Gastrocnemius medialis (tissue), 4 donors: ENCODE results near the gene HYAL2. TPM values are rescaled to one million over a fixed set of nuclear protein-coding genes. Genes with fewer than 3 reads are reported as not detected.

ENCODE experiments used
- ATAC-seq, 2 donors: fragments of 150-250 bp; one replicate each; pipeline ENCODE4 v1.9.1; 2016
- DNase-seq, 2 donors: peaks; one replicate each; pipeline ENCODE4 v3.0.0-alpha.2; 2019
- H3K27ac ChIP-seq, 4 donors: fragments of 200-600 bp; sonication (generic); 1 replicate in 1 of 4; 2 replicates in 3 of 4; pipeline ENCODE4 v1.5.1; 2016 to 2018; ENCODE audit warnings: mild to moderate bottlenecking in 2 of 4, moderate library complexity in 1 of 4
- H3K27me3 ChIP-seq, 3 donors: fragments of 200-600 bp; sonication (generic) in 2 of 3; 1 replicate in 1 of 3; 2 replicates in 2 of 3; pipeline versions ENCODE4 v1.5.1 to v1.6.0; 2016 to 2019; ENCODE audit warnings: mild to moderate bottlenecking in 1 of 3, moderate library complexity in 1 of 3
- H3K36me3 ChIP-seq, 2 donors: fragments of 200-600 bp; sonication (generic) in 1 of 2; one replicate each; pipeline ENCODE4 v1.5.1; 2017 to 2018
- H3K4me1 ChIP-seq, 2 donors: fragments of 200-600 bp; sonication (generic) in 1 of 2; one replicate each; pipeline ENCODE4 v1.5.1; 2016 to 2017; ENCODE audit warnings: mild to moderate bottlenecking in 2 of 2
- H3K4me3 ChIP-seq, 4 donors: fragments of 200-600 bp; sonication (generic) in 3 of 4; 1 replicate in 1 of 4; 2 replicates in 3 of 4; pipeline ENCODE4 v1.5.1; 2016 to 2019; ENCODE audit warnings: mild to moderate bottlenecking in 2 of 4
- H3K9me3 ChIP-seq, 3 donors: fragments of 200-600 bp; sonication (generic) in 2 of 3; 1 replicate in 1 of 3; 2 replicates in 2 of 3; pipeline ENCODE4 v1.5.1; 2016 to 2019
- CTCF ChIP-seq, 5 experiments: fragments of 450-650 bp in 3 of 5; fragments of 200-600 bp in 2 of 5; sonication (generic) in 2 of 5; IDR thresholded peaks in 4 of 5; conservative IDR thresholded peaks in 1 of 5; 1 replicate in 4 of 5; 2 replicates in 1 of 5; pipeline ENCODE4 v1.5.1; 2016 to 2019; ENCODE audit warnings: antibody characterized with exemption in 5 of 5, mild to moderate bottlenecking in 3 of 5, moderate library complexity in 3 of 5
- POLR2A ChIP-seq, 2 donors: fragments of 450-650 bp; IDR thresholded peaks; one replicate each; pipeline ENCODE4 v1.6.1; 2017; ENCODE audit warnings: antibody characterized with exemption in 2 of 2, mild to moderate bottlenecking in 2 of 2, moderate library complexity in 2 of 2
- in situ Hi-C, 4 donors: fragments of 200-750 bp; cut with MboI; loops; one replicate each; pipeline versions ENCODE4 v1.15.0 to v1.8.0; 2017; ENCODE audit warnings: low sequenced_read_pairs in 4 of 4
- intact Hi-C: fragments of 100-400 bp; cut with DNase I; formaldehyde crosslinking; loops from one replicate; pipeline ENCODE4 v1.15.1; 2023; ENCODE audit warnings: low total_unique reads
- total RNA-seq, 4 donors: library from RNA; depleted of rRNA; stranded (reverse); fragments of >200 nt; gene quantifications; one replicate each; pipeline versions ENCODE4 v1.1.0 to v1.2.3, GENCODE V29; 2016

HYAL2 gene
- total RNA-seq, 4 donors from 2014 or later, result 47.0 to 69.8 (median 65.4) TPM

- DNase-seq (no peak), ATAC-seq (no peak)
- Histone ChIP-seq H3K4me3 (no peak overlapping the region), H3K4me1 (peaks cover 30 to 54% of the 10 kb centered on the region in 2 donors), H3K9me3 (no peaks in the 10 kb centered on the region), H3K27me3 (no peaks in the 10 kb centered on the region), H3K27ac (no peak overlapping the region), H3K36me3 (no peaks in the 10 kb centered on the region)
- in situ Hi-C loops, result loop anchor here in 2 of 4 donors (5.0 to 10.0 kb wide), 2 partner anchors 44 to 47 kb away; no protein-coding TSS in a partner anchor
- intact Hi-C loops, result no loop called here
- TF ChIP-seq CTCF (IDR thresholded peaks at IDR 0.05 in 4 of 5, conservative IDR thresholded peaks at IDR 0.05 in 1 of 5) (no peak), POLR2A (IDR thresholded peaks at IDR 0.05) (no peak)
Measured at GRCh38 chr3:50271314-50271936, 51.1 kb downstream of the HYAL2 start.

DNA sequence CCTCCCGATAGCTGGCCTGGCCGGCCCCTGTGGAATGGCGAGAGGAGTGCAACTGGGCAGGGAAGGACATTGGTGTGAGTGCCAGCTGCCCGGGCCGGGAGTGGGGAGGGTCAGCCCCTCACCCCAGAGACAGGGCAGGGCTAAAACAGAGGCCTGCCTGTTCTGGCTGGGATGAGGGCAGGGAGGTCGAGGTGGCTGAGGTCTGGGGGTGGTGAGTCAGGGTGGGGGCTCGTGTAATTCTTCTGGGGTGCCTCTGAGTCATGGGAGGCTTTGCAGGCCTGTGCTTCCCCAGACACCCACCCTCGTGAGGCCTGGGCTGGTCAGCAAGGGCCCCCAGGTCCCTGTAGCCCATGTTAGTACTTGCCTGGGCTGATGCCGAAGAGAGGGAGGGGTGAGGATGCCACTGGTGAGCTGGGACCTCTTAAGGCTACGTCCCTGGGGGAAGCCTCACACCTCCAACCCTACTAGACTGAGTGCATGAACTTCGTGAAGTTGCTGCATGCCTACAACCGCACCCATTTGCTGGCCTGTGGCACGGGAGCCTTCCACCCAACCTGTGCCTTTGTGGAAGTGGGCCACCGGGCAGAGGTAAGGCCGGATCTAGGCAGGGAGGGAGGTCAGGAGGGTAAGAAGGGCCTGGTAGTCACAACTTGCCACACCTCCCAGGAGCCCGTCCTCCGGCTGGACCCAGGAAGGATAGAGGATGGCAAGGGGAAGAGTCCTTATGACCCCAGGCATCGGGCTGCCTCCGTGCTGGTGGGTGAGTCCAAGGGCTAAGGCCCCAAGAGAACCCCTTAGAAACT, 51.9 kb downstream of the HYAL2 start:
- no peak overlapping the region for H3K4me3 ChIP-seq
- in situ Hi-C loops, result loop anchor here in 2 of 4 donors (5.0 to 10.0 kb wide), 2 partner anchors 43 to 46 kb away; no protein-coding TSS in a partner anchor

DNA sequence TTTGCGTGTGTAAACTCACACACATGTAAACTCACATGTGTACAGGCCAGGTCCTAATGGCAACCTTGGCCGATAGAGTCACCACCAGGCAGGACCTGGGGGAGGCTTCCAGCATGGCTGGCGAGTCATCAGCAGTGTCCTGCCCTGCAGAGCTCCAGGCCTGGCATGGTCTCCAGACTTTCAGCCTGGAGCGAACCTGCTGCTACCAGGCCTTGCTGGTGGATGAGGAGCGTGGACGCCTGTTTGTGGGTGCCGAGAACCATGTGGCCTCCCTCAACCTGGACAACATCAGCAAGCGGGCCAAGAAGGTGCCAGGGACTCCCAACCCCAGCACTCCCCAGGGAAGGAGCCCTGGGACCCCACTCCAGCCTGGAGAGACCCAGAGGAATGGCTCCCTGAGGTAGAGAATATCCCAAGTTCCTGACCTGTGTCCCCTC, 52.5 kb downstream of the HYAL2 start:
- Histone ChIP-seq H3K9me3 (no peaks in the 10 kb centered on the region), H3K36me3 (no peaks in the 10 kb centered on the region), H3K4me1 (peaks cover 33 to 67% of the 10 kb centered on the region in 2 donors), H3K27me3 (no peaks in the 10 kb centered on the region), H3K27ac (peak overlapping the region in 1 of 4 donors; percentile 27), H3K4me3 (no peak overlapping the region)
- no peak for TF ChIP-seq POLR2A (IDR thresholded peaks at IDR 0.05)
- no peak for TF ChIP-seq CTCF (IDR thresholded peaks at IDR 0.05 in 4 of 5, conservative IDR thresholded peaks at IDR 0.05 in 1 of 5)
- no peak for ATAC-seq
- intact Hi-C loops, result no loop called here
- in situ Hi-C loops, result loop anchor here in 2 of 4 donors (5.0 to 10.0 kb wide), 2 partner anchors 43 to 45 kb away; no protein-coding TSS in a partner anchor
- DNase-seq, result no peak

More for the DNA sequence above, 51.9 kb downstream of the HYAL2 start:
- Histone ChIP-seq H3K27me3 (no peaks in the 10 kb centered on the region), H3K27ac (peak overlapping the region in 1 of 4 donors; percentile 27), H3K36me3 (no peaks in the 10 kb centered on the region), H3K4me1 (peaks cover 33 to 62% of the 10 kb centered on the region in 2 donors), H3K9me3 (no peaks in the 10 kb centered on the region)
- no peak for DNase-seq
- intact Hi-C loops, result no loop called here
- ATAC-seq, result no peak
- no peak for TF ChIP-seq POLR2A (IDR thresholded peaks at IDR 0.05)
- no peak for TF ChIP-seq CTCF (IDR thresholded peaks at IDR 0.05 in 4 of 5, conservative IDR thresholded peaks at IDR 0.05 in 1 of 5)

DNA sequence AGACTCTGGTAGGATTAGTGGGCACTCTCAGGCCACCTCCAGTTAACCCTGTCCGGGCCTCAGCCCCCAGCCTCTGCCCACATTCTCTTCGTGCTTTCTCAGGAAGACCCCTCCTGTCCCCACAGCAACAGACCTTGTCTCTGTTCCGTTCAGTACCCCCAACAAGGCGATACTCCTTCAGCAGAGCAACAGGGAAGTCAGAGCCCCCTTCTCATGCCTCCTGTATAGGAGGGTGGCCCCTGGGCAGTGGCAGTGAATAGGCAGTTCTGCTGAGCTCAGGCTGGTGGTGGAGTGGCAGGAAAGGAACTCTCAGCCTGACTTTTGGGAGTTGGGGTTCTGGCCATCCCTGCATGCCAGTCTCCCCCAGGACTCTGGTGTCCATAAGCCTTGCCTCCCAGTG, 53.1 kb downstream of the HYAL2 start:
- Histone ChIP-seq H3K4me1 (peaks cover 33 to 73% of the 10 kb centered on the region in 2 donors), H3K4me3 (peak overlapping the region in 2 of 4 donors; percentile 4 to 11), H3K36me3 (no peaks in the 10 kb centered on the region), H3K27me3 (no peaks in the 10 kb centered on the region), H3K9me3 (no peaks in the 10 kb centered on the region), H3K27ac (peak overlapping the region; percentile 69 to 90 (median 72))
- TF ChIP-seq POLR2A (IDR thresholded peaks at IDR 0.05) (no peak), CTCF (IDR thresholded peaks at IDR 0.05 in 4 of 5, conservative IDR thresholded peaks at IDR 0.05 in 1 of 5) (no peak)
- intact Hi-C loops, result no loop called here
- in situ Hi-C loops, result no loop called here
- DNase-seq, result no peak
- no peak for ATAC-seq
